H9 (cell line): ENCODE results near the gene TNK2. TPM values are rescaled to one million over a fixed set of nuclear protein-coding genes. Genes with fewer than 3 reads are reported as not detected.
A peak's percentile ranks its signal among the peaks of the same experiment; 100 is the strongest.

Experiments used
- DNase-seq: peaks from one replicate; pipeline ENCODE4 v3.0.0-alpha.2; 2017
- H2AFZ ChIP-seq: one replicate; pipeline ENCODE4 v1.6.1; 2013; ENCODE audit warnings: mild to moderate bottlenecking, low read length, control low read depth, moderate library complexity
- H2AK5ac ChIP-seq: 2 replicates; pipeline ENCODE4 v1.6.1; 2013; ENCODE audit warnings: low read length, control low read depth, mixed read lengths; ENCODE audit not compliant: insufficient read length
- H2BK120ac ChIP-seq: one replicate; pipeline ENCODE4 v1.6.1; 2013; ENCODE audit warnings: low read depth, mild to moderate bottlenecking, low read length, control low read depth, inconsistent platforms; ENCODE audit not compliant: poor library complexity, severe bottlenecking
- H2BK12ac ChIP-seq: 2 replicates; pipeline ENCODE4 v1.6.1; 2013; ENCODE audit warnings: low read length, control low read depth, mixed read lengths, low read depth; ENCODE audit not compliant: insufficient read length
- H2BK15ac ChIP-seq: 2 replicates; pipeline ENCODE4 v1.6.1; 2013; ENCODE audit warnings: low read depth, low read length, control low read depth
- H2BK20ac ChIP-seq: one replicate; pipeline ENCODE4 v1.6.1; 2013; ENCODE audit warnings: low read depth, mild to moderate bottlenecking, low read length, control low read depth, inconsistent platforms; ENCODE audit not compliant: poor library complexity, severe bottlenecking
- H2BK5ac ChIP-seq: 2 replicates; pipeline ENCODE4 v1.6.1; 2013; ENCODE audit warnings: low read length, control low read depth, mixed read lengths; ENCODE audit not compliant: insufficient read length
- H3K14ac ChIP-seq: 2 replicates; pipeline ENCODE4 v1.6.1; 2013; ENCODE audit warnings: low read length, control low read depth; ENCODE audit not compliant: insufficient read depth
- H3K18ac ChIP-seq: 2 replicates; pipeline ENCODE4 v1.6.1; 2013; ENCODE audit warnings: low read depth, mild to moderate bottlenecking, mixed read lengths, low read length, control low read depth; ENCODE audit not compliant: insufficient read length
- H3K23ac ChIP-seq: 2 replicates; pipeline ENCODE4 v1.6.1; 2013; ENCODE audit warnings: low read length, control low read depth, mixed read lengths, low read depth; ENCODE audit not compliant: insufficient read length
- H3K23me2 ChIP-seq: 2 replicates; pipeline ENCODE4 v1.6.1; 2013; ENCODE audit warnings: low read depth, mild to moderate bottlenecking, mixed read lengths, low read length, control low read depth; ENCODE audit not compliant: insufficient read length, poor library complexity, severe bottlenecking
- H3K27ac ChIP-seq: 2 replicates; pipeline ENCODE4 v1.5.1; 2013; ENCODE audit warnings: low read length, control low read depth, mixed read lengths, low read depth; ENCODE audit not compliant: insufficient read length
- H3K27me3 ChIP-seq: 2 replicates; pipeline ENCODE4 v1.6.1; 2013; ENCODE audit warnings: low read length, control low read depth, inconsistent platforms; ENCODE audit not compliant: insufficient read depth
- H3K4ac ChIP-seq: 2 replicates; pipeline ENCODE4 v1.6.1; 2013; ENCODE audit warnings: low read depth, mild to moderate bottlenecking, control low read depth, inconsistent platforms, low read length, moderate library complexity
- H3K4me1 ChIP-seq: 2 replicates; pipeline ENCODE4 v1.6.1; 2013; ENCODE audit warnings: low read length, control low read depth, inconsistent platforms; ENCODE audit not compliant: insufficient read depth
- H3K4me2 ChIP-seq: 2 replicates; pipeline ENCODE4 v1.6.1; 2013; ENCODE audit warnings: low read length, control low read depth, mixed read lengths; ENCODE audit not compliant: insufficient read length, insufficient read depth
- H3K56ac ChIP-seq: 2 replicates; pipeline ENCODE4 v1.6.1; 2013; ENCODE audit warnings: low read depth, mild to moderate bottlenecking, mixed read lengths, low read length, control low read depth; ENCODE audit not compliant: insufficient read length
- H3K79me1 ChIP-seq: 2 replicates; pipeline ENCODE4 v1.6.1; 2013; ENCODE audit warnings: low read depth, mild to moderate bottlenecking, moderate library complexity, low read length, control low read depth, inconsistent platforms; ENCODE audit not compliant: insufficient read depth, poor library complexity, severe bottlenecking
- H3K79me2 ChIP-seq: 2 replicates; pipeline ENCODE4 v1.6.1; 2013; ENCODE audit warnings: low read length, control low read depth, inconsistent platforms; ENCODE audit not compliant: insufficient read depth
- H3K9ac ChIP-seq: 2 replicates; pipeline ENCODE4 v1.6.1; 2013; ENCODE audit warnings: low read length, control low read depth, mixed read lengths; ENCODE audit not compliant: insufficient read length; ENCODE audit errors: extremely low read depth
- H3K9me3 ChIP-seq: one replicate; pipeline ENCODE4 v1.6.1; 2013; ENCODE audit warnings: low read depth, low read length, inconsistent platforms; ENCODE audit not compliant: control insufficient read depth
- H3T11ph ChIP-seq: one replicate; pipeline ENCODE4 v1.6.1; 2013; ENCODE audit warnings: mild to moderate bottlenecking, low read length, control low read depth, inconsistent platforms
- H4K20me1 ChIP-seq: one replicate; pipeline ENCODE4 v1.6.1; 2013; ENCODE audit not compliant: control insufficient read depth, insufficient read length, insufficient read depth
- H4K5ac ChIP-seq: 2 replicates; pipeline ENCODE4 v1.6.1; 2013; ENCODE audit warnings: low read depth, mild to moderate bottlenecking, mixed read lengths, low read length, control low read depth; ENCODE audit not compliant: insufficient read length
- H4K8ac ChIP-seq: replicated peaks from 2 replicates; pipeline ENCODE4 v1.6.1; 2013; ENCODE audit warnings: low read length, control low read depth, mixed read lengths, low read depth; ENCODE audit not compliant: insufficient read length
- H4K91ac ChIP-seq: 2 replicates; pipeline ENCODE4 v1.6.1; 2013; ENCODE audit warnings: low read depth, mild to moderate bottlenecking, moderate library complexity, mixed read lengths, low read length, control low read depth; ENCODE audit not compliant: insufficient read length
- H3K27ac Mint-ChIP-seq, 3 experiments: 2 replicates in 2 of 3; 3 replicates in 1 of 3; pipeline ENCODE4 v1.8.0; 2020 to 2021; ENCODE audit warnings: mixed read lengths in 3 of 3, mild to moderate bottlenecking in 1 of 3, moderate library complexity in 1 of 3
- H3K27me3 Mint-ChIP-seq: 2 replicates; pipeline ENCODE4 v1.8.0; 2021; ENCODE audit warnings: low read depth, mild to moderate bottlenecking, moderate library complexity, mixed read lengths
- H3K36me3 Mint-ChIP-seq, 3 experiments: 2 replicates in 2 of 3; 3 replicates in 1 of 3; pipeline ENCODE4 v1.8.0; 2020 to 2021; ENCODE audit warnings: low read depth in 3 of 3, mixed read lengths in 3 of 3; ENCODE audit not compliant: insufficient read depth in 1 of 3
- H3K4me1 Mint-ChIP-seq, 2 experiments: 2 replicates each; pipeline ENCODE4 v1.8.0; 2020; ENCODE audit warnings: mixed read lengths in 2 of 2
- H3K4me3 Mint-ChIP-seq, 2 experiments: 2 replicates in 1 of 2; 3 replicates in 1 of 2; pipeline ENCODE4 v1.8.0; 2020 to 2021; ENCODE audit warnings: mild to moderate bottlenecking in 2 of 2, mixed read lengths in 2 of 2, moderate library complexity in 1 of 2
- H3K9me3 Mint-ChIP-seq, 2 experiments: 2 replicates in 1 of 2; 3 replicates in 1 of 2; pipeline ENCODE4 v1.8.0; 2020; ENCODE audit warnings: mild to moderate bottlenecking in 2 of 2, mixed read lengths in 2 of 2, moderate library complexity in 1 of 2
- WGBS: extraction: QIAGEN DNeasy Blood & Tissue Kit; methylation state at CpG from one replicate; pipeline ENCODE4 v1.1.7; 2013; ENCODE audit warnings: missing lambda C conversion rate, low lambda C conversion rate, mixed read lengths; ENCODE audit not compliant: insufficient read length; ENCODE audit errors: extremely low coverage; 5-methylcytosine and 5-hydroxymethylcytosine counted together
- total RNA-seq: library from RNA; stranded (reverse); gene quantifications from 2 replicates; pipeline ENCODE4 v1.2.1, GENCODE V29; 2021
- TF ChIP-seq, protein P1 (sequence below): fragments of 200-600 bp; sonication (generic); conservative IDR thresholded peaks from 3 replicates; pipeline ENCODE4 v1.8.0; 2021; ENCODE audit warnings: antibody characterized with exemption, mild to moderate bottlenecking

The TNK2 gene
- total RNA-seq, 1 experiment from 2014 or later, result 34.5 TPM

DNA sequence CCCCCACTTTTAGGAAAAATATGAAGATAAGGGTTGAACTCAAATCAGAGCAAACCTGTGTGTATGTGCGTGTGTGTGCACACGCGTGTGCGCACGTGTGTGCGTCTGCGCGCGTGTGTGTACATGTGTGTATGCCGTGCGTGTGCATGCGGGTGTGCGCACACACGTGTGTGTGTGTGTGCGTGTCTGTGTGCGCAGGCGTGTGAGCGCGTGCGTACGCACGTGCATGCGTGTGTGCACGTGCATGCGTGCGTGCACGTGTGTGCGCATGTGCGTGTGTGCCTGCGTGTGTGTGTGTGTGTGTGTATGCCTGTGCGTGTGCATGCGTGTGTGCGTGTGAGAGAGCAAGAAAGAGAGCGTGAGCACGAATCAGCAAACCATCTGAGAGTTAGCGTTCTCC, 20.7 kb downstream of the TNK2 start:
- Histone ChIP-seq H4K8ac (no peak overlapping the region), H3K27me3 (no peaks in the 10 kb centered on the region), H3K4me1 (peaks cover 8% of the 10 kb centered on the region; the same call in 1 of the 2 replicates), H3T11ph (no peak overlapping the region), H2BK12ac (no peak overlapping the region), H2BK5ac (no peak overlapping the region), H4K5ac (no peak overlapping the region), H3K79me1 (no peaks in the 10 kb centered on the region), H2BK15ac (no peak overlapping the region), H3K9me3 (no peaks in the 10 kb centered on the region), H3K27ac (no peak overlapping the region), H3K56ac (no peak overlapping the region), H3K4ac (no peak overlapping the region), H3K23ac (no peak overlapping the region), H4K20me1 (no peaks in the 10 kb centered on the region), H2AK5ac (no peak overlapping the region), H3K9ac (no peak overlapping the region), H4K91ac (no peak overlapping the region), H3K14ac (no peak overlapping the region), H3K23me2 (no peaks in the 10 kb centered on the region), H2BK120ac (no peak overlapping the region), H3K4me2 (no peak overlapping the region), H2AFZ (no peak overlapping the region), H2BK20ac (no peak overlapping the region), H3K79me2 (no peaks in the 10 kb centered on the region), H3K18ac (no peak overlapping the region)
- DNase-seq, result no peak
- peak overlapping the region in 2 of 3 experiments; percentile 21 to 57; a peak in 2 of 7 replicates for H3K27ac Mint-ChIP-seq
- no peak overlapping the region for H3K4me3 Mint-ChIP-seq
- no CpG with 5 or more reads among the region's 36 CpGs for WGBS
- no peaks in the 10 kb centered on the region for H3K9me3 Mint-ChIP-seq
- H3K36me3 Mint-ChIP-seq, result peaks cover 6 to 20% (median 13%) of the 10 kb centered on the region in 3 experiments; a peak in 5 of 7 replicates
- no peaks in the 10 kb centered on the region for H3K27me3 Mint-ChIP-seq
- TF ChIP-seq, protein P1, sequence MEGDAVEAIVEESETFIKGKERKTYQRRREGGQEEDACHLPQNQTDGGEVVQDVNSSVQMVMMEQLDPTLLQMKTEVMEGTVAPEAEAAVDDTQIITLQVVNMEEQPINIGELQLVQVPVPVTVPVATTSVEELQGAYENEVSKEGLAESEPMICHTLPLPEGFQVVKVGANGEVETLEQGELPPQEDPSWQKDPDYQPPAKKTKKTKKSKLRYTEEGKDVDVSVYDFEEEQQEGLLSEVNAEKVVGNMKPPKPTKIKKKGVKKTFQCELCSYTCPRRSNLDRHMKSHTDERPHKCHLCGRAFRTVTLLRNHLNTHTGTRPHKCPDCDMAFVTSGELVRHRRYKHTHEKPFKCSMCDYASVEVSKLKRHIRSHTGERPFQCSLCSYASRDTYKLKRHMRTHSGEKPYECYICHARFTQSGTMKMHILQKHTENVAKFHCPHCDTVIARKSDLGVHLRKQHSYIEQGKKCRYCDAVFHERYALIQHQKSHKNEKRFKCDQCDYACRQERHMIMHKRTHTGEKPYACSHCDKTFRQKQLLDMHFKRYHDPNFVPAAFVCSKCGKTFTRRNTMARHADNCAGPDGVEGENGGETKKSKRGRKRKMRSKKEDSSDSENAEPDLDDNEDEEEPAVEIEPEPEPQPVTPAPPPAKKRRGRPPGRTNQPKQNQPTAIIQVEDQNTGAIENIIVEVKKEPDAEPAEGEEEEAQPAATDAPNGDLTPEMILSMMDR, result no peak
- H3K4me1 Mint-ChIP-seq, result peaks cover 36 to 54% of the 10 kb centered on the region in 2 experiments
